GM23338 (cell line): ENCODE measurements around the gene NTRK3. TPM values are rescaled to one million over a fixed set of nuclear protein-coding genes. Genes with fewer than 3 reads are reported as not detected.

Experiments
- ATAC-seq: fragments of 200-7000 bp; cut with Tn5 transposase; 3 replicates; pipeline ENCODE4 v1.9.1; 2020
- DNase-seq: peaks from one replicate; pipeline ENCODE4 v3.0.0-alpha.2; 2015; ENCODE audit warnings: low spot score
- H2AFZ ChIP-seq: fragments of 200-600 bp; sonication (generic); 2 replicates; pipeline ENCODE4 v1.8.0; 2016; ENCODE audit warnings: antibody characterized with exemption, mild to moderate bottlenecking, moderate library complexity
- H3F3A ChIP-seq: fragments of 200-600 bp; sonication (generic); replicated peaks from 2 replicates; pipeline ENCODE4 v1.8.0; 2017; ENCODE audit warnings: antibody characterized with exemption, mixed run types, low read depth
- H3K27ac ChIP-seq: fragments of 200-600 bp; sonication (generic); 2 replicates; pipeline ENCODE4 v1.6.1; 2016; ENCODE audit warnings: low read depth
- H3K27me3 ChIP-seq: fragments of 200-600 bp; sonication (generic); 2 replicates; pipeline ENCODE4 v1.8.0; 2016; ENCODE audit warnings: mild to moderate bottlenecking, mixed run types, moderate library complexity; ENCODE audit not compliant: insufficient read depth
- H3K36me3 ChIP-seq: fragments of 200-600 bp; sonication (generic); 2 replicates; pipeline ENCODE4 v1.8.0; 2016; ENCODE audit warnings: mild to moderate bottlenecking; ENCODE audit not compliant: insufficient read depth
- H3K4me1 ChIP-seq: fragments of 200-600 bp; sonication (generic); 2 replicates; pipeline ENCODE4 v1.8.0; 2016; ENCODE audit warnings: mild to moderate bottlenecking, moderate library complexity; ENCODE audit not compliant: insufficient read depth
- H3K4me2 ChIP-seq: fragments of 200-600 bp; sonication (generic); 2 replicates; pipeline ENCODE4 v1.7.1; 2017; ENCODE audit warnings: mixed run types
- H3K4me3 ChIP-seq: fragments of 200-600 bp; sonication (generic); 2 replicates; pipeline ENCODE4 v1.6.1; 2016; ENCODE audit warnings: mixed run types
- H3K79me2 ChIP-seq: fragments of 200-600 bp; sonication (generic); replicated peaks from 2 replicates; pipeline ENCODE4 v1.8.0; 2017; ENCODE audit warnings: mild to moderate bottlenecking; ENCODE audit not compliant: insufficient read depth
- H3K9me2 ChIP-seq: fragments of 200-600 bp; sonication (generic); 2 replicates; pipeline ENCODE4 v1.8.0; 2017; ENCODE audit not compliant: insufficient read depth
- H4K20me1 ChIP-seq: fragments of 200-600 bp; sonication (generic); replicated peaks from 2 replicates; pipeline ENCODE4 v1.8.0; 2017; ENCODE audit warnings: mild to moderate bottlenecking; ENCODE audit not compliant: insufficient read depth
- H3K27ac Mint-ChIP-seq: 2 replicates; pipeline ENCODE4 v1.8.0; 2020; ENCODE audit warnings: inconsistent platforms, mild to moderate bottlenecking, moderate library complexity, mixed read lengths
- H3K27me3 Mint-ChIP-seq: 3 replicates; pipeline ENCODE4 v1.8.0; 2022; ENCODE audit warnings: low read depth, mild to moderate bottlenecking, moderate library complexity, mixed read lengths, inconsistent platforms; ENCODE audit not compliant: insufficient read depth, poor library complexity
- H3K36me3 Mint-ChIP-seq: 3 replicates; pipeline ENCODE4 v1.8.0; 2021; ENCODE audit warnings: low read depth, mild to moderate bottlenecking, inconsistent platforms, moderate library complexity, mixed read lengths
- H3K4me1 Mint-ChIP-seq: 3 replicates; pipeline ENCODE4 v1.8.0; 2020; ENCODE audit warnings: mild to moderate bottlenecking, inconsistent platforms, mixed read lengths
- H3K4me3 Mint-ChIP-seq: 3 replicates; pipeline ENCODE4 v1.8.0; 2021; ENCODE audit warnings: moderate library complexity, mild to moderate bottlenecking, inconsistent platforms, mixed read lengths
- H3K9me3 Mint-ChIP-seq: 3 replicates; pipeline ENCODE4 v1.8.0; 2020; ENCODE audit warnings: moderate library complexity, mild to moderate bottlenecking, inconsistent platforms, mixed read lengths
- CREB1 ChIP-seq: fragments of 250-450 bp; sonication (Bioruptor Pico); IDR thresholded peaks from 2 replicates; pipeline ENCODE4 v1.5.0; 2020; ENCODE audit warnings: low read depth, mild to moderate bottlenecking, moderate library complexity
- CTCF ChIP-seq, 2 experiments: fragments of 200-600 bp in 1 of 2; sonication (generic) in 1 of 2; conservative IDR thresholded peaks; 2 replicates each; pipeline versions ENCODE4 v1.5.1 to v1.6.1; 2016 to 2017; ENCODE audit warnings: antibody characterized with exemption in 2 of 2, low read depth in 2 of 2, mild to moderate bottlenecking in 2 of 2, moderate library complexity in 1 of 2
- EZH2phosphoT487 ChIP-seq: fragments of 200-600 bp; sonication (generic); IDR thresholded peaks from one replicate; pipeline ENCODE4 v1.8.1; 2018; ENCODE audit warnings: antibody characterized with exemption; ENCODE audit not compliant: unreplicated experiment
- JUNB ChIP-seq: IDR thresholded peaks from one replicate; pipeline ENCODE4 v1.6.1; 2016; ENCODE audit warnings: antibody characterized with exemption; ENCODE audit not compliant: unreplicated experiment
- POLR2AphosphoS5 ChIP-seq: IDR thresholded peaks from 2 replicates; pipeline ENCODE4 v1.6.1; 2016; ENCODE audit warnings: antibody characterized with exemption, low read depth
- REST ChIP-seq: IDR thresholded peaks from one replicate; pipeline ENCODE4 v1.6.1; 2018; ENCODE audit warnings: antibody characterized with exemption; ENCODE audit not compliant: unreplicated experiment
- STAT1 ChIP-seq: IDR thresholded peaks from one replicate; pipeline ENCODE4 v1.6.1; 2016; ENCODE audit warnings: antibody characterized with exemption; ENCODE audit not compliant: unreplicated experiment
- ZNF114 ChIP-seq: fragments of 250-450 bp; sonication (Bioruptor Pico); IDR thresholded peaks from 2 replicates; pipeline ENCODE4 v1.5.0; 2020; ENCODE audit warnings: mild to moderate bottlenecking, moderate library complexity
- ZNF331 ChIP-seq: fragments of 250-450 bp; sonication (Bioruptor Pico); IDR thresholded peaks from 2 replicates; pipeline ENCODE4 v1.5.0; 2020; ENCODE audit warnings: low read depth, mild to moderate bottlenecking, moderate library complexity
- polyA plus RNA-seq: library from polyadenylated mRNA; unstranded; fragments of >200 nt; fragmentation: Nextera tagmentation; extraction: Ambion mirVana; gene quantifications from 2 replicates; pipeline ENCODE4 v1.2.1, GENCODE V29; 2016
- total RNA-seq: library from RNA; depleted of rRNA; stranded (reverse); fragments of >200 nt; shearing (Covaris generic); gene quantifications from 2 replicates; pipeline ENCODE4 v1.2.3, GENCODE V29; 2014

The NTRK3 gene
- total and polyA plus RNA-seq, 2 experiments from 2014 or later = 3.1 to 5.3 TPM

GRCh38 chr15:87850916-87851315, 405.6 kb downstream of the NTRK3 start:
- DNase-seq (no peak), ATAC-seq (no peak)
- no peak overlapping the region for H3K4me2 ChIP-seq
- no peak overlapping the region for H3K4me3 Mint-ChIP-seq
- no peak overlapping the region for H3K4me3 ChIP-seq
- H4K20me1 ChIP-seq = no peaks in the 10 kb centered on the region
- no peaks in the 10 kb centered on the region for H3K4me1 Mint-ChIP-seq
- H3K9me2 ChIP-seq = no peaks in the 10 kb centered on the region
- H3K27ac ChIP-seq = no peak overlapping the region
- no peaks in the 10 kb centered on the region for H3K27me3 ChIP-seq
- H3F3A ChIP-seq = no peaks in the 10 kb centered on the region
- no peaks in the 10 kb centered on the region for H3K36me3 Mint-ChIP-seq
- H3K79me2 ChIP-seq = no peaks in the 10 kb centered on the region
- TF ChIP-seq EZH2phosphoT487 = no peak
- H3K4me1 ChIP-seq = no peaks in the 10 kb centered on the region
- H3K36me3 ChIP-seq = no peaks in the 10 kb centered on the region
- no peak overlapping the region for H3K27ac Mint-ChIP-seq
- H3K9me3 Mint-ChIP-seq = no peaks in the 10 kb centered on the region
- H3K27me3 Mint-ChIP-seq = peaks cover 1% of the 10 kb centered on the region
- no peak overlapping the region for H2AFZ ChIP-seq

- DNase-seq (no peak), ATAC-seq (no peak)
- Histone ChIP-seq H4K20me1 (no peaks in the 10 kb centered on the region), H3K4me2 (no peak overlapping the region), H3K79me2 (no peaks in the 10 kb centered on the region), H3K27me3 (no peaks in the 10 kb centered on the region), H3F3A (no peaks in the 10 kb centered on the region), H2AFZ (no peak overlapping the region), H3K4me3 (no peak overlapping the region), H3K36me3 (no peaks in the 10 kb centered on the region), H3K9me2 (no peaks in the 10 kb centered on the region), H3K27ac (no peak overlapping the region), H3K4me1 (no peaks in the 10 kb centered on the region)
- Mint-ChIP-seq H3K27me3 (peaks cover 1% of the 10 kb centered on the region), H3K27ac (no peak overlapping the region), H3K4me3 (no peak overlapping the region), H3K9me3 (no peaks in the 10 kb centered on the region), H3K36me3 (no peaks in the 10 kb centered on the region), H3K4me1 (no peaks in the 10 kb centered on the region)
- TF ChIP-seq CTCF (conservative IDR thresholded peaks at IDR 0.05; ENCODE audit: low read depth in 2 of 2) (no peak), ZNF331 (no peak), EZH2phosphoT487 (no peak)
These were observed 407.4 kb downstream of the NTRK3 start for GRCh38 chr15:87849181-87849580.

GRCh38 chr15:87848012-87848411, 408.5 kb downstream of the NTRK3 start:
- H3K27me3 ChIP-seq = no peaks in the 10 kb centered on the region
- no peak overlapping the region for H3K4me3 Mint-ChIP-seq
- H3K36me3 Mint-ChIP-seq = no peaks in the 10 kb centered on the region
- no peaks in the 10 kb centered on the region; the same call in 2 of the 3 replicates for H3K9me3 Mint-ChIP-seq
- H3K4me2 ChIP-seq = no peak overlapping the region
- no peaks in the 10 kb centered on the region for H3F3A ChIP-seq
- no peak for ATAC-seq
- no peaks in the 10 kb centered on the region for H3K4me1 Mint-ChIP-seq
- DNase-seq = no peak
- H3K4me3 ChIP-seq = no peak overlapping the region
- H3K27ac Mint-ChIP-seq = no peak overlapping the region
- no peaks in the 10 kb centered on the region for H3K36me3 ChIP-seq
- H3K27me3 Mint-ChIP-seq = peaks cover 1% of the 10 kb centered on the region
- no peaks in the 10 kb centered on the region for H4K20me1 ChIP-seq
- H3K27ac ChIP-seq = no peak overlapping the region
- H2AFZ ChIP-seq = no peak overlapping the region
- no peaks in the 10 kb centered on the region for H3K4me1 ChIP-seq
- H3K9me2 ChIP-seq = no peaks in the 10 kb centered on the region
- no peaks in the 10 kb centered on the region for H3K79me2 ChIP-seq
- TF ChIP-seq POLR2AphosphoS5 = no peak
- TF ChIP-seq JUNB = no peak
- no peak for TF ChIP-seq REST
- no peak for TF ChIP-seq ZNF114 (CRISPR knock-in tag)
- TF ChIP-seq CREB1 (CRISPR knock-in tag) = no peak
- TF ChIP-seq STAT1 = no peak
